SK-N-MC (cell line): ENCODE measurements around the gene FAM170A.

Source experiments
- DNase-seq: peaks from one replicate; pipeline ENCODE4 v3.0.0-alpha.2; 2011; ENCODE audit warnings: low read depth, low spot score
- H3K27ac ChIP-seq: fragments of 200-600 bp; sonication (generic); 2 replicates; pipeline ENCODE4 v1.5.1; 2016; ENCODE audit warnings: mixed run types
- H3K36me3 ChIP-seq: fragments of 200-600 bp; sonication (generic); 2 replicates; pipeline ENCODE4 v1.6.1; 2017; ENCODE audit warnings: antibody characterized with exemption, low read length, mixed read lengths; ENCODE audit not compliant: insufficient read depth
- H3K4me3 ChIP-seq: fragments of 200-600 bp; sonication (generic); 2 replicates; pipeline ENCODE4 v1.5.1; 2016
- H3K9ac ChIP-seq: fragments of 200-600 bp; sonication (generic); 2 replicates; pipeline ENCODE4 v1.8.0; 2017; ENCODE audit warnings: mixed run types, mixed read lengths; ENCODE audit not compliant: insufficient read length
- H3K9me3 ChIP-seq: fragments of 200-600 bp; sonication (generic); 2 replicates; pipeline ENCODE4 v1.6.1; 2017; ENCODE audit warnings: low read depth, mild to moderate bottlenecking, antibody characterized with exemption, low read length, moderate library complexity, mixed read lengths
- EZH2 ChIP-seq: fragments of 200-600 bp; sonication (generic); IDR thresholded peaks from one replicate; pipeline ENCODE4 v1.6.1; 2017; ENCODE audit warnings: antibody characterized with exemption
- FOXP2 ChIP-seq: optimal IDR thresholded peaks from 2 replicates; pipeline ENCODE3; 2011; ENCODE audit warnings: mild to moderate bottlenecking, moderate library complexity; ENCODE audit not compliant: insufficient read depth; ENCODE audit errors: extremely low read length, control extremely low read depth
- POLR2AphosphoS5 ChIP-seq: IDR thresholded peaks from 2 replicates; pipeline ENCODE4 v1.6.1; 2012; ENCODE audit warnings: mild to moderate bottlenecking, low read depth, low read length, borderline replicate concordance

The FAM170A gene

GRCh38 chr5:119629339-119629738 lies at the start of gene FAM170A:
TSS of gene FAM170A (plus strand) at chr5:119629558. CDS start at chr5:119629769, 211 bp downstream.
- H3K27ac ChIP-seq = no peak within 1 kb of the TSS
- no peak within 1 kb of the TSS for H3K4me3 ChIP-seq
- no peak for DNase-seq
- H3K9me3 ChIP-seq = no peaks in the 10 kb centered on the region
- TF ChIP-seq FOXP2 (no peak), POLR2AphosphoS5 (no peak), EZH2 (no peak)
- no peaks in the 10 kb centered on the region for H3K36me3 ChIP-seq
- H3K9ac ChIP-seq = no peak within 1 kb of the TSS

- H3K27ac ChIP-seq = no peak overlapping the region
- no peak for DNase-seq
Observed at GRCh38 chr5:119582987-119583386, 46.4 kb upstream of the FAM170A start.

GRCh38 chr5:119583684-119584083 lies 45.7 kb upstream of the FAM170A start:
- DNase-seq = no peak
- Histone ChIP-seq H3K9ac (no peak overlapping the region), H3K4me3 (no peak overlapping the region), H3K27ac (no peak overlapping the region), H3K36me3 (no peaks in the 10 kb centered on the region), H3K9me3 (no peaks in the 10 kb centered on the region)
- no peak for TF ChIP-seq FOXP2
- TF ChIP-seq POLR2AphosphoS5 = no peak
- no peak for TF ChIP-seq EZH2

More at GRCh38 chr5:119582987-119583386, 46.4 kb upstream of the FAM170A start:
- Histone ChIP-seq H3K9me3 (no peaks in the 10 kb centered on the region), H3K36me3 (no peaks in the 10 kb centered on the region), H3K4me3 (no peak overlapping the region), H3K9ac (no peak overlapping the region)
- TF ChIP-seq FOXP2 (no peak), EZH2 (no peak), POLR2AphosphoS5 (no peak)

- Histone ChIP-seq H3K9ac (no peak overlapping the region), H3K9me3 (no peaks in the 10 kb centered on the region), H3K4me3 (no peak overlapping the region), H3K36me3 (no peaks in the 10 kb centered on the region), H3K27ac (no peak overlapping the region)
- DNase-seq = no peak
- no peak for TF ChIP-seq FOXP2
- TF ChIP-seq EZH2 = no peak
- no peak for TF ChIP-seq POLR2AphosphoS5
Observed at GRCh38 chr5:119596046-119596445, 33.3 kb upstream of the FAM170A start.

- TF ChIP-seq FOXP2 (no peak), EZH2 (no peak), POLR2AphosphoS5 (no peak)
- Histone ChIP-seq H3K9me3 (no peaks in the 10 kb centered on the region), H3K36me3 (no peaks in the 10 kb centered on the region), H3K27ac (no peak overlapping the region), H3K4me3 (no peak overlapping the region), H3K9ac (no peak overlapping the region)
- no peak for DNase-seq
Observed at GRCh38 chr5:119597728-119598298, 31.5 kb upstream of the FAM170A start.

GRCh38 chr5:119613937-119614336 lies 15.4 kb upstream of the FAM170A start:
- Histone ChIP-seq H3K36me3 (no peaks in the 10 kb centered on the region), H3K27ac (no peak overlapping the region), H3K9ac (no peak overlapping the region), H3K4me3 (no peak overlapping the region), H3K9me3 (no peaks in the 10 kb centered on the region)
- TF ChIP-seq EZH2 (no peak), POLR2AphosphoS5 (no peak), FOXP2 (no peak)
- no peak for DNase-seq

- H3K9ac ChIP-seq = no peak overlapping the region
- no peak overlapping the region for H3K27ac ChIP-seq
- DNase-seq = no peak
- TF ChIP-seq FOXP2 = no peak
- no peak for TF ChIP-seq POLR2AphosphoS5
- no peak for TF ChIP-seq EZH2
- H3K4me3 ChIP-seq = no peak overlapping the region
- no peaks in the 10 kb centered on the region for H3K9me3 ChIP-seq
- no peaks in the 10 kb centered on the region for H3K36me3 ChIP-seq
Observed at GRCh38 chr5:119614838-119615237, 14.5 kb upstream of the FAM170A start.

GRCh38 chr5:119626086-119626485 lies 3.3 kb upstream of the FAM170A start:
- no peak overlapping the region for H3K9ac ChIP-seq
- DNase-seq = no peak
- no peak for TF ChIP-seq EZH2
- no peak for TF ChIP-seq FOXP2
- no peak for TF ChIP-seq POLR2AphosphoS5
- H3K36me3 ChIP-seq = no peaks in the 10 kb centered on the region
- H3K27ac ChIP-seq = no peak overlapping the region
- no peak overlapping the region for H3K4me3 ChIP-seq
- H3K9me3 ChIP-seq = no peaks in the 10 kb centered on the region
